GM19035 (cell line): ENCODE results near the gene TYMS.

Source experiments
- ATAC-seq: cut with Tn5 transposase; IDR thresholded peaks from one replicate; pipeline ENCODE4 v1.9.1; 2021; ENCODE audit not compliant: unreplicated experiment

Gene TYMS

DNA sequence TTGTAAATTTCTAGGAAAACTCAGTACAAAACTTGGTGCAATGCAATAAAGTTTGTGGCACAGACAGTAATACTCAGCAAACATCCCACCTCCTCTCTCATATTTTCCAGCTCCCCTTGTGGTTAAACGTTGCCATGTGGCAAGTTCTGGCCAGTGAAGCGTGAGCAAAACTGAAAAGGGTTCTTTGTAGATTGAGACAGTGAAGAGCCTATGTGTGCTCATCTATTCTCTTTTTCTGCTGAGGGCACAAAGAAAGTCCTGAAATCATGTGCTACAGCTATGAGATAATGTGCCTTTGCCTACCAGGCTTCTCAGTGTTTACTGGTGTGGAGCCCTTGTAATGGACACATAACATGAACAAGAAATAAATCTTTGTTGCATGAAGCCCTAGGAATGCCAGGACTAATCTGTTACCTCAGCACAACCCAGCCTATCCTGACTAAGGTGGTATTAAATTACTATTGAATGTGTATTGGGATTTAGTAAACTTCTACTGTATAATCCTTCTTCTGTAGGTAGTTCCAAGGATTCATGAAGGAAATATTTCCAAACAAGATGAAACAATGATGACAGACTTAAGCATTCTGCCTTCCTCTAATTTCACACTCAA, 13.0 kb upstream of the TYMS start:
- no peak for ATAC-seq

- no peak for ATAC-seq
Observed at GRCh38 chr18:647304-647703, 10.1 kb upstream of the TYMS start.

- ATAC-seq = no peak
Observed at GRCh38 chr18:649341-649740, 8.1 kb upstream of the TYMS start.

DNA sequence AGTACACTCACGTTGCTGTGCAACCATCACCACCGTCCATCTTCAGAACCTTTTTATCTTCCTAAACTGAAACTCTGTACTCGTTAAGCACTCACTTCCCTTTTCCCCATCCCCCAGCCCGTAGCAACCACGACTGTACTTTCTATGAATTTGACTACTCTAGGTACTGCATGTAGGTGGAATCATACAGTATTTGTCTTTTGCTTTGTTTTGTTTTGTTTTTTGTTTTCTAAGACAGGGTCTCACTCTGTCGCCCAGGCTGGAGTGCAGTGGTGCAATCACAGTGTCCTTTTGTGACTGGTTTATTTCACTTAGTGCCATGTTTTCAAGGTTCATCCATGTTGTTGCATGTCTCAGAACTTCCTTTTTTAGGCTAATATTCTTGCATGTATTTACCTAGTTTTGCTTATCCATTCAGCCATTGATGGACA, 7.0 kb upstream of the TYMS start:
- peak; percentile 92 for ATAC-seq

GRCh38 chr18:652131-652530, 5.3 kb upstream of the TYMS start:
- ATAC-seq = no peak

GRCh38 chr18:653512-653911, 3.9 kb upstream of the TYMS start:
- no peak for ATAC-seq

DNA sequence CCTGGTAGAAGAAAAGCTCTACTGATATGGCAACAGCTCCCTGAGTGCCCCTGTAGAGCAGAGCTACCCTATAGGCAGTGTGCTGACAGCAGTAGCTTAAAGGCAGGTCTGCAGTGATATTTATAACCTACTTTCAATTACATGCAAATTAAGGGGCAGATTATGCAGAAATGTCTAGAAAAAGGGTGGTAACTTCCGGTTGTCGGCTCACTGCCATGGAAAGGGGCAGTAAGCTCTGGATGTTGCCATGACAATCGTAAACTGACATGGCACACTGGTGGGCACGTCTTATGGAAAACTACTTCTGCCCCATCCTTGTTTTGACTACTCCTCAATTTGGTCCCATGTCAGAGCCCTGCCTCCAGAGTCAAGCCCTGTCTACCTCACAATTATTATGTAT, 2.9 kb upstream of the TYMS start:
- ATAC-seq = no peak

DNA sequence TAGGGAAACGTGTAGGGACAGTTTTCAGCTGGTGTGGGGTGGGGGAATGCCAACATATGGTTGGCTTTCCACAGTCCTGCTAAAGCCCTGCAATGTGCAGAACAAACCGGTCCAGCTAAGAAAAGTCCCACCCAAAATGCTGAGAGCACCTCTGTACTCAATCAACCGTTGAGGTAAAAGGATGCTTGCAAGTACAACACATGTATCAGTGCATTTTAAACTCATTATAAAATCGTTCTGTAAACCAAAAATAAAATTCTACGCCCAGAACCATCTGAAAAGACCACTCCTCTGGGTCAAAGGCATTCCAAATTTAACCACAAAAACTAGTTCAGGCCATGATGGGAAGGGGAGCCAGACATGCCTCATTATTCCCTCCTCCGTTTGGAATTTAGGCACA, 2.0 kb upstream of the TYMS start:
- ATAC-seq = no peak

- peak; percentile 60 for ATAC-seq
Observed at GRCh38 chr18:658001-658946, 821 bp downstream of the TYMS start.

- ATAC-seq = no peak
Observed at GRCh38 chr18:658947-659533, 1.6 kb downstream of the TYMS start.

DNA sequence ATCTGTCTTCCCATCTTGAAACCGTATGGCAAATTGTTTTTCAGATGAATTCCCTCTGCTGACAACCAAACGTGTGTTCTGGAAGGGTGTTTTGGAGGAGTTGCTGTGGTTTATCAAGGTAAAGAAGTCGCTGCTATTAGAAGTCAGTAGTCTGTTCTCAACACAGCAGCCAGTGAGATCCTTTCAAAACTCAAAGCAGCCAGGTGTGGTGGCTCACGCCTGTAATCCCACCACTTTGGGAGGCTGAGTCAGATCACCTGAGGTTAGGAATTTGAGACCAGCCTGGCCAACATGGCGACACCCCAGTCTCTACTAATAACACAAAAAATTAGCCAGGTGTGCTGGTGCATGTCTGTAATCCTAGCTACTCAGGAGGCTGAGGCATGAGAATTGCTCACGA, 2.1 kb downstream of the TYMS start:
- ATAC-seq = no peak

GRCh38 chr18:662197-662596, 4.7 kb downstream of the TYMS start:
- ATAC-seq = no peak

- no peak for ATAC-seq
Observed at GRCh38 chr18:666177-666576, 8.7 kb downstream of the TYMS start.

- ATAC-seq = no peak
Observed at GRCh38 chr18:666628-667027, 9.2 kb downstream of the TYMS start.

DNA sequence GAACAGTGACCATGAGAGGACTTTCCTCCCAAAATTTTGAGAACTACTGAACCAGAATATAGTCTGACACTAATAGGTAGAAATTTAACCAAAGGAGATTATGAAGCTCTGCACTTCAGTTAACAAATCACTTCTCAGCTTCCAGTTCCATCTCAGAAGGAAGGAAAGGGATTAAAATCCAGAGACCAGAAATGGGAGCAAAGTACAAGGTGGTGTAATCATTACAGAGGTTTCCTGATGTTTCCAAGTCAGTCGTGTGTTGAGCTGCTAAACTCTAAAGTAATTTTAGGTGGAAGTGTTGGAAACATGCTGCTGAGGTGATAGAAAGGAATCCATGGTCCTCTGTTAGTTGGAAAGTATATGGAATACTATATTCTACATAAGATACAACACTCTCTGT, 10.8 kb downstream of the TYMS start:
- no peak for ATAC-seq

DNA sequence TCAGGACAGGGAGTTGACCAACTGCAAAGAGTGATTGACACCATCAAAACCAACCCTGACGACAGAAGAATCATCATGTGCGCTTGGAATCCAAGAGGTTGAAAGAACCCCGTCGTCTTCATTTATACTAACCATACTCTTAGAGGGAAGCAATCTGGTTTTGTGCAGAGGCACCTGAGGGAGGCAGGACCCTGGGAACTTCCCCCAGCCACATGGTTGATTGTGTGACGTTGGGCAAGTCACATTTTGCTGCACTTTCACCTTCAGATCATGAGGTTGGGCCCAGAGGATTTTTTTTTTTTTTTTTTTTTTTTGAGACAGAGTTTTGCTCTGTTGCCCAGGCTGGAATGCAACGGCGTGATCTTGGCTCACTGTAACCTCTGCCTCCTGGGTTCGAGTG, 11.6 kb downstream of the TYMS start:
- ATAC-seq = no peak

- ATAC-seq = no peak
Observed at GRCh38 chr18:670522-670921, 13.1 kb downstream of the TYMS start.

GRCh38 chr18:671405-671804, 14.0 kb downstream of the TYMS start:
- ATAC-seq = no peak

GRCh38 chr18:673317-673716, 15.9 kb downstream of the TYMS start:
- no peak for ATAC-seq

DNA sequence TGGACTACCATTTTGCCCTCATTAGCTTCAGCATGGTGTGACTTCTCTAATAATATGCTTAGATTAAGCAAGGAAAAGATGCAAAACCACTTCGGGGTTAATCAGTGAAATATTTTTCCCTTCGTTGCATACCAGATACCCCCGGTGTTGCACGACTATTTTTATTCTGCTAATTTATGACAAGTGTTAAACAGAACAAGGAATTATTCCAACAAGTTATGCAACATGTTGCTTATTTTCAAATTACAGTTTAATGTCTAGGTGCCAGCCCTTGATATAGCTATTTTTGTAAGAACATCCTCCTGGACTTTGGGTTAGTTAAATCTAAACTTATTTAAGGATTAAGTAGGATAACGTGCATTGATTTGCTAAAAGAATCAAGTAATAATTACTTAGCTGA, 16.3 kb downstream of the TYMS start:
- ATAC-seq = no peak

GRCh38 chr18:675307-675706, 17.9 kb downstream of the TYMS start:
- ATAC-seq = no peak

DNA sequence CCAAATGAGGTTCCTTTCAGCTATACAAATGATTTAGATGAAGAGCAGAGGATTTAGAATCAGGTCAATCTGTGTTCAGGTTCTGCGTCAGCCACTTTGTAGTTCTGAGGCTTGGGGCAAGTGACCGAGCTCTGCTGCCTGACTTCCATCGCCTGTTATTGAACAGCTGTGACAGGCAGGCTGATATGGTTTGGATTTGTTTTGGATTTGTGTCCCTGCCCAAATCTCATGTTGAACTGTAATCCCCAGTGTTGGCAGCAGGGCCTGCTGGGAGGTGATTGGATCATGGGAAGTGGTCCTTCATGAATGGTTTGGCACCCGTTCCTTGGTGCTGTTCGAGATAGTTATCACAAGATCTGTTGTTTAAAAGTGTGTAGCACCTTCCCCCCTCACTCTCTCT, 18.6 kb downstream of the TYMS start:
- no peak for ATAC-seq
